Iris pigment epithelial cell (primary cell): ENCODE results near the gene RNF123.

Experiments
- DNase-seq: peaks from one replicate; pipeline ENCODE4 v3.0.0-alpha.2; 2011; ENCODE audit warnings: low read depth

RNF123 gene

DNA sequence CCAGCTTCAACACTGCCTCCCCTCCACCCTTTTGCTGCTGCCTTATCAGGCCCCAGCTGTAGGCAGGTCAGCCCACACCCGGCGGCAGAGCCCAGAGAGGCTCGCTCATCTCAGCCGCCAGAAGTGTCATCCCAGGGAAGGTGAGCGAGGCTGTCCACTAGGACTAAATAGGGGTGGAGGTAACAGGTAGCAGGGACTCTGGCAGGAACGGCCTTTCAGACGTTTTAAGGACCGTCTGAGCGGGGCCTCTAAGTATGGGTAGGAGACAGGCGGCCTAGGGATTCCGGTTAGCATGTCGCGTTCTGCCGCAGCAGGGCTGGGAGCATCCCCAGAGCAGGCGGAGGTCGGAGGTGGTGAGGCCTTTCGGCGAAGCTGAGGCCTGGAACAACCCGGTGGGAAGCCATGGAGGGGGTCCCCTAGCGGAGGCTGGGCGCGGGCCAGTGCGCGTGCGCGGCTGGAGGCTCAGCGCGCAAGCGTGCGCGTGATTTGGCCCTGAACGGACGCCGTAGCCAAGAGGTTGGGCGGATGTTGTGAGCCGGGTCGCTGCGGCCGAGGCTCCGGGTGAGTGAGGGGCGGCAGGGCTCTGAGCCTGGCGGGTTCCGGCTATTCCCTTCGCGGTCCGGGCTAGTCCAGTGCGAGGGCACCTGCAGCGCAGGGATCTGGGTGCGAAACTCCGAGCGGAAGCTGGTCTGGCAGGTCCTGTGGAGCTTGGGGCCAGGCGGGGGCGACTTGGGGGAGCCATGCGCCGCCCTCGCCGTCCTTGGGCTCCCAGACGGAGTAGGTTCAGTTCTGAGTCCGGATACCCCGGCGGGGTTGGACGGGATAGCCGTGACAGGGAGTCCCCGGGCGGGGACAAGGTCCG is at the start of gene RNF123, which contains the start of gene MST1:
RNF123 (plus strand) TSS at position 512 of the 862 bp plus-strand sequence. CDS start 1,609 bp downstream, outside the sequence.
MST1 (minus strand) TSS at position 429 of the 862 bp plus-strand sequence. CDS start 783 bp downstream, outside the sequence.
- peak; percentile 88 for DNase-seq

DNA sequence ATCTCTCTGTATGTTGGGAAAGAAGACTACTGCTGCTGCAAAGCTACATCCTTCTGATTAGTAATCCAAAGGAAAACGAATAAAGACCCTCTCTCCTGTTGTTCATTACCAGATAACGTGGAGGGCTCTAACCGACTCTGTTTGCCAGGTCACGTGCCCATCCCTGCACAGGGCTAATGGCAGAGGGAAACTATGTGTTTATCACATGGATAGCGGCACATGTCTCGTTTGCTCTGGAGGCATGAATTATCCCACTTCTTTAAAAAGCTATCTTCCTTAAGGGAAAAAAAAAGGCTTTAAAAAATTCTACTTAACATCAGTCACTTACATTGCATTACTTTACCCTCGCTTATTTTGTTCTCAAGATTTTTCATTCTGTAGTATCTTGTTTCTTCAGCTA is 48.1 kb upstream of the RNF123 start:
- DNase-seq = no peak

DNA sequence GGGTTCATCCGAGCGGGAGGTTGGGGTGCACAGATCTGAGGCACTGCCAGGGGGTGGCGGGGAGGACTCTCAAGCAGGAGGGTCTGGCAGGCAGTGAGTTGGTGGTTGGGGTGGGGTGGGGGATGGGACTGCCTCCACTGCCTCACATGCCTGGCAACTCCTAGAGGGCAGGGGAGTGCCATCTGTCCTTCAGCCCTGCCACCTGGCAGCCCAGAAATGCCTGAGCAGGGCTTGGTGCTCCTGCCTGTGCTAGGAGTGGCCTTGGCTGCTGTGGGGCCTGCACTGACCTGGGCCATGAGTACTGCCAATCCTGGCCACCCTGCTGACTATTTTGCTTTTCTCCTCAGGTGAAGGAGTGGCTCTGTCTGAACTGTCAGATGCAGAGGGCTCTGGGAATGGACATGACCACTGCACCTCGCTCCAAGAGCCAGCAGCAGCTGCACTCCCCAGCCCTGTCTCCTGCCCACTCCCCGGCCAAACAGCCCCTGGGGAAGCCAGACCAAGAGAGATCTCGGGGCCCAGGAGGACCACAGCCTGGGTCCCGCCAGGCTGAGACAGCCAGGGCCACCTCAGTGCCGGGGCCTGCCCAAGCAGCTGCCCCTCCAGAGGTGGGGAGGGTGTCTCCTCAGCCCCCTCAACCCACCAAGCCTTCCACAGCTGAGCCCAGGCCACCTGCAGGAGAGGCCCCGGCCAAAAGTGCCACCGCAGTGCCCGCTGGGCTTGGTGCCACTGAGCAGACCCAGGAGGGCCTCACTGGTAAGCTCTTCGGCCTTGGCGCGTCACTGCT is 47.2 kb upstream of the RNF123 start:
- no peak for DNase-seq

DNA sequence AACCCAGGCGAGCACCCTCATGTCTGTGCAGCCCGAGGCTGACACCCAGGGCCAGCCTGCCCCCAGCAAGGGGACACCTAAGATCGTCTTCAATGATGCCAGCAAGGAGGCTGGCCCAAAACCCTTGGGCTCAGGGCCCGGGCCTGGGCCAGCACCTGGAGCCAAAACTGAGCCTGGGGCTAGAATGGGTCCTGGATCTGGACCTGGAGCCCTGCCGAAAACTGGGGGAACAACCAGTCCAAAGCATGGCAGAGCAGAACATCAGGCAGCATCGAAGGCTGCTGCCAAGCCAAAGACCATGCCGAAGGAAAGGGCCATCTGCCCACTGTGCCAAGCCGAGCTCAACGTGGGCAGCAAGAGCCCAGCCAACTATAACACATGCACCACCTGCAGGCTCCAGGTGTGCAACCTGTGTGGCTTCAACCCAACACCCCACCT is 46.6 kb upstream of the RNF123 start:
- no peak for DNase-seq

DNA sequence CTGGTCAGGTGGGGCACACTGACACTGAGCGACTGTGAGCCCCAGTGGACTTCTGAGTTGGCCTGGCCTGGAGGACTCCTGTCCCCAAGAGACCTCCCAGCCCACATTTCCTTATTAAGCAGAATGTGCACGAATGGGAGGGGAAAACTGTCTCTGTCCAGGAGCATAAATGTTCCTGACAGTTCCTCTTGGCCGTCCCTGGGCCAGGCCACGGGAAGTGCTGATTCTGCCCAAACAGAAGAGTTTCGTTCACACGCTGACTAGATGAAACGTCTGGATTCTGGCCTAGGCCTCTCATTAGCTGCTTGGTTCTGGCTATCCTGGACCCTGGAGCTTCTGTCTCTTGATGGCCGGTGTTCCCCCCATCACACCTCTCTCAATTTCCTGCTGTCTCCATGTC is 44.7 kb upstream of the RNF123 start:
- DNase-seq = no peak

DNA sequence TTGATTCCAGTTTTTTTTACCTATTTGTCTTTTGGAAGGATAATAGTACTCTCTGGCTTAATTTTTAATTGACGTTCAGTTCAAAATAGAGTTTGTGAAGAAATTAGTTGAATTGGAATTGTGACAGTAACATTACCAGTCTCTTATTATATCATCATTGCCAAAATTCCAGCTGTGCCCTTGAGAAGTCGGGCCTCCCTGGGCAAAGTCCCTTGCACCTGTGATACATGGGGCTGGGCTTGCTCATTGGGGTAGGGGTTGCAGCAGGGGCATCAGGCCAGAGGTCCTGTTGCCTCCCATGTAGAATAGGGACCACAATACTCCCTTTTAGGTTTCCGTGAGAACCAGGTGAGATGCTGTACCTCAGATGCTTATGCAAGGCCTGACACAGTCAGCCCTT is 43.1 kb upstream of the RNF123 start:
- no peak for DNase-seq

DNA sequence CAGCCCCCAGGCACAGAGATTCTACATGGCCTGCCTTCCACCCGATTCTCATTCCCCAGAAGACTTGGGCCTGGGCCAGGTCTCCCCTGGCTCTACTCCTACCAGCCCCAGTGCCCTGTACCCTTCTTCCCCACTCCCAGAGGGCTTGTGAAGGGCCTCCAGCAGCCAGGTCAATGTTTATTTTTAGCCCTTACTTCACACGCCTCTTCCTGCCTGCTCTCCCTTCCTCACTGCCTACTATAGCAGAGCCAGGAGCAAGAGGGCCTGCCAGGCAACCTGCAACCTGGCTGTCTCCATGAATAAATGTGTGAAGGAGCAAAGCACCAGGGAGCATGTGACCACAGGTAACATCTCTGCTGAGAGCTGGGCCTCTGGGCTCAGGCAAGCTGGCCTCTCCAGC is 41.6 kb upstream of the RNF123 start:
- DNase-seq = no peak

DNA sequence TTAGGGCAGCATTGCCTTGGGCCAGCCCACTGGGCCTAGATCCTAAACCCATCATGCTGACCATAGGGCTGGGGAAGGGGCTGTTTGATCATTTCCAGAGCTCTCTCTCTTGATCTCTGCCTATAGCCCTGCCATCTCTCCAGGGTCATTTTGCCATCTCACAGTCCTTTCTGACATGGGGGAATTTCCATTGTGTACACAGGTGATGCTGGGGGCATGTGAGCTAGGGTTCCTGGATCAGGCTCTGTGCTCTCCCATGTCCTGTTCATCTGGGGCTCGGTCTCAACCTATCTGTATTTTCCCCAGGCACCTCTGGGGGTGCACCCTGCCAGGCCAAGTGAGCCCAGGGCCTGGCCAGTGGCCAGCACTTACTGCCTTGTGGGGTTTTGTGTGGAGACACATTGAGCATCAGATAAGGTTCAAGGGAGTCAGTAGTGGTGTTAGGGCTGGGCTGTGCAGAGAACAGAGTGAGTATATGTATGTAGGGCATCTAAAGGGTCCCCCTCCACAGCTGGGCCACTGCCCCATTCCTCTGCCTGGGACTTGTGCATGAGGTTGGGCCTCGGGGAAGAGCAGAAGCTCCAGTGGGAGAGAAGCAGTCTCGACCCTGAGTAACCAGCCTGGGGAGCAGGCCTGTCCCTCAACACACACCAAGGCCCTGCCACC is 40.9 kb upstream of the RNF123 start:
- DNase-seq = no peak

DNA sequence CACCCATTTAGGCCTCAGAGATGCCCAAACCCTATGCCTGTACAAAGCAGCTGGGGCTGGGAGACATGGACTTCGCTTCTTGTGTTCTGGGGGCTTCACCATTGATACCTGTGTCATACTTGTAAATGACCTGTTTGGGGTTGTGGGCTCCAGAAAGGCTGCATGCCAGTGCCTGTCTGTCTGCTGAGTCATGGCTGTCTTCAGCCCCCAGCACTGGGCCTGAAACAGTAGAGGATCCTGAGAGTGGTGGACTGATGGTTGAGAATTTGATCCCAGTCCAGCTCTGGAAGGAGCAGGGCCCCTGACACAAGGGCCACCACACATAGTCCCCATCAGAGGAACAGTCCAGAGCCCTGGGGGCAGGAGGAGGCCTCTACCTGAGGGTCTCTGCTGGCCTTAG is 39.8 kb upstream of the RNF123 start:
- peak; percentile 8 for DNase-seq

DNA sequence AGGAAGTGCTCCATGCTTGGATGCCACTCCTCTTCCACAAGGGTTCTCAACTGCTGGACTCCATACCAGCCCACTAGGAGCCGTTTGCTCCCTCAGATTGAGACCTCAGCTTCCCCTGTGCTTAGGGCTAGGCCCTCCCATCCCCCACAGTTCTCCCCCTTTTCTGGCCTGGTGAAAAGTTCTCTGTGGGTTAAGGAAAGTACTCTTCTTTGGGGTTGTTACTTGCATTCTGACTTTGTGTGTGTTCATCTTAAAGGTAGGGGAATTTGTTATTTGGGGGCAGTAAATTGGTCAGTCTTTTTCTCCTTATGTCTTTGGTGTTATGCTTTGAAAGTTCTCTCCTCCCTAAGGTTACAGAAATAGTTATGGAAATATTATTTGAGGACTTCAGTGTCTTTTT is 39.2 kb upstream of the RNF123 start:
- DNase-seq = no peak

DNA sequence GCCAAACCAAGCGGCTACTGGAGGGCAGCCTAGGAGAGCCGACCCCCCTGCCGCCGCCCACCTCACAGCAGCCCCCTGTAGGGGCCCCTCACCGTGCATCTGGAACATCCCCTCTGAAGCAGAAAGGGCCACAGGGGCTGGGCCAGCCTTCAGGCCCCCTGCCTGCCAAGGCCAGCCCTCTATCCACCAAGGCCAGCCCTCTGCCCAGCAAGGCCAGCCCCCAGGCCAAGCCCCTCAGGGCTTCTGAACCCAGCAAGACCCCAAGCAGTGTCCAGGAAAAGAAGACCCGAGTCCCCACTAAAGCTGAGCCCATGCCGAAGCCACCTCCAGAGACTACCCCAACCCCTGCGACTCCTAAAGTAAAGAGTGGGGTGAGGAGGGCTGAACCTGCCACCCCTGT is 38.7 kb upstream of the RNF123 start:
- DNase-seq = no peak

DNA sequence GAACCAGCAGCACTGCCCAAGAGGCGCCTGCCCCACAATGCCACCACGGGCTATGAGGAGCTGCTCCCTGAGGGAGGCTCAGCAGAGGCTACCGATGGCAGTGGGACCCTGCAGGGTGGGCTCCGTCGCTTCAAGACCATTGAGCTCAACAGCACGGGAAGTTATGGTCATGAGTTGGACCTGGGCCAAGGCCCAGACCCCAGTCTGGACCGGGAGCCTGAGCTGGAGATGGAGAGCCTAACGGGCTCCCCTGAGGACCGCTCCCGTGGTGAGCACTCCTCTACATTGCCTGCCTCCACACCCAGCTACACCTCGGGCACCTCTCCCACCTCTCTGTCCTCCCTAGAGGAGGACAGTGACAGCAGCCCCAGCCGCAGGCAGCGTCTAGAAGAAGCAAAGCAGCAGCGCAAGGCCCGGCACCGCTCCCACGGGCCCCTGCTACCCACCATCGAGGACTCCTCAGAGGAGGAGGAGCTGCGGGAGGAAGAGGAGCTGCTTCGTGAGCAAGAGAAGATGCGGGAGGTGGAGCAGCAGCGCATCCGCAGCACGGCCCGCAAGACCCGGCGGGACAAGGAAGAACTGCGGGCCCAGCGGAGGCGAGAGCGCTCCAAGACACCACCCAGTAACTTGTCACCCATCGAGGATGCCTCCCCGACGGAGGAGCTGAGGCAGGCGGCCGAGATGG is 37.0 kb upstream of the RNF123 start:
- DNase-seq = no peak

DNA sequence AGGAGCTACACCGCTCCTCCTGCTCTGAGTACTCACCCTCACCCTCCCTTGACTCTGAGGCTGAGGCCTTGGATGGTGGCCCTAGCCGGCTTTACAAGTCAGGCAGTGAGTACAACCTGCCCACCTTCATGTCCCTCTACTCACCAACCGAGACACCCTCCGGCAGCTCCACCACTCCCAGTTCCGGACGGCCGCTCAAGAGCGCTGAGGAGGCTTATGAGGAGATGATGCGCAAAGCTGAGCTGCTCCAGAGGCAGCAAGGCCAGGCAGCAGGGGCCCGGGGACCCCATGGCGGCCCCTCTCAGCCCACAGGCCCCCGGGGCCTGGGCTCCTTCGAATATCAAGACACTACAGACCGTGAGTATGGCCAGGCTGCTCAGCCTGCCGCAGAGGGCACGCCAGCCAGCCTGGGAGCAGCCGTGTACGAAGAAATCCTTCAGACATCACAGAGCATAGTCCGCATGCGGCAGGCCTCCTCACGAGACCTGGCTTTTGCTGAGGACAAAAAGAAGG is 36.4 kb upstream of the RNF123 start:
- DNase-seq = no peak

DNA sequence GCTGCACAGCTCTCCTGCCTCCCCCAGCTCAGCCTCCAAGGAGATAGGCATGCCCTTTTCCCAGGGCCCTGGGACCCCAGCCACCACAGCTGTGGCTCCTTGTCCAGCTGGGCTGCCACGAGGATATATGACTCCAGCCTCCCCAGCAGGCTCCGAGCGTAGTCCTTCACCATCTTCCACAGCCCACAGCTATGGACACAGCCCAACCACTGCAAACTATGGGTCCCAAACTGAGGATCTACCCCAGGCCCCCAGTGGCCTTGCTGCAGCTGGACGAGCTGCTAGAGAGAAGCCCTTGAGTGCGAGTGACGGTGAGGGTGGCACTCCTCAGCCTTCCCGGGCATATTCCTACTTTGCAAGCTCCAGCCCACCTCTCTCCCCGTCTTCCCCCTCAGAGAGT is 35.7 kb upstream of the RNF123 start:
- no peak for DNase-seq

DNA sequence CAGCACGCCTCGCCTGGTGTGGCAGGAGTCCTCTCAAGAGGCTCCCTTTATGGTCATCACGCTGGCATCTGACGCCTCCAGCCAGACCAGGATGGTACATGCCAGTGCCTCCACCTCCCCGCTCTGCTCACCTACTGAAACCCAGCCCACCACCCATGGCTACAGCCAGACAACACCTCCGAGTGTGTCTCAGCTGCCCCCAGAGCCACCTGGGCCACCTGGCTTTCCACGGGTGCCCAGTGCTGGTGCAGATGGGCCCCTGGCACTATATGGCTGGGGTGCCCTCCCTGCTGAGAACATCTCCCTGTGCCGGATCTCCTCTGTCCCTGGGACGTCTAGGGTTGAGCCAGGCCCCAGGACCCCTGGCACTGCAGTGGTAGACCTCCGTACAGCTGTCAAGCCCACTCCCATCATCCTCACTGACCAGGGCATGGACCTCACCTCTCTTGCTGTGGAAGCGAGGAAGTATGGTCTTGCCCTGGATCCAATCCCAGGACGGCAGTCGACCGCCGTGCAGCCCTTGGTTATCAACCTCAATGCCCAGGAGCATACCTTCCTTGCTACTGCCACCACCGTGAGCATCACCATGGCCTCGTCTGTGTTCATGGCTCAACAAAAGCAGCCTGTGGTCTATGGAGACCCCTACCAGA is 35.1 kb upstream of the RNF123 start:
- DNase-seq = no peak

DNA sequence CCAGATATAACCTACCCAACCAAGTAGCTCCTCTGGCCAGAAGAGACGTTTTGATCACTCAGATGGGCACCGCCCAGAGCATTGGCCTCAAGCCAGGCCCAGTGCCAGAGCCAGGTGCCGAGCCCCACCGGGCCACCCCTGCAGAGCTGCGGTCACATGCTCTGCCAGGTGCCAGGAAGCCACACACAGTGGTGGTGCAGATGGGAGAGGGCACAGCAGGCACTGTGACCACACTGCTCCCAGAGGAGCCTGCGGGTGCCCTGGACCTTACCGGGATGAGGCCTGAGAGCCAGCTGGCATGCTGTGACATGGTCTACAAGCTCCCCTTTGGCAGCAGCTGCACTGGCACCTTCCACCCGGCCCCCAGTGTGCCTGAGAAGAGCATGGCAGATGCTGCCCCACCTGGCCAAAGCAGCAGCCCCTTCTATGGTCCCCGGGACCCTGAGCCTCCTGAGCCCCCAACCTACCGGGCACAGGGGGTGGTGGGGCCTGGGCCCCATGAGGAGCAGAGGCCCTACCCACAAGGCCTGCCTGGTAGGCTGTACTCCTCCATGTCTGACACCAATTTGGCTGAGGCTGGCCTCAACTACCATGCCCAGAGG is 34.3 kb upstream of the RNF123 start:
- DNase-seq = no peak

DNA sequence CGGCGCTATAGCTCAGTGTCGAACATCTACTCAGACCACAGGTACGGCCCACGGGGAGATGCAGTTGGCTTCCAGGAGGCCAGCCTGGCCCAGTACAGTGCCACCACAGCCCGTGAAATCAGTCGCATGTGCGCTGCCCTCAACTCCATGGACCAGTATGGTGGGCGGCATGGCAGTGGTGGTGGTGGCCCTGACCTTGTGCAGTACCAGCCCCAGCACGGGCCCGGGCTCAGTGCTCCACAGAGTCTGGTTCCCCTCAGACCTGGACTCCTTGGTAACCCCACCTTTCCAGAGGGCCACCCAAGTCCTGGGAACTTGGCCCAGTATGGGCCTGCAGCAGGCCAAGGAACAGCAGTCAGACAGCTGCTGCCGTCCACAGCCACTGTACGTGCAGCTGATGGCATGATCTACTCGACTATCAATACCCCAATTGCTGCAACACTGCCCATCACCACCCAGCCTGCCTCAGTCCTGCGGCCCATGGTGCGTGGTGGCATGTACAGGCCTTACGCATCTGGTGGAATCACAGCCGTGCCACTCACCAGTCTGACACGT is 33.5 kb upstream of the RNF123 start:
- DNase-seq = no peak

DNA sequence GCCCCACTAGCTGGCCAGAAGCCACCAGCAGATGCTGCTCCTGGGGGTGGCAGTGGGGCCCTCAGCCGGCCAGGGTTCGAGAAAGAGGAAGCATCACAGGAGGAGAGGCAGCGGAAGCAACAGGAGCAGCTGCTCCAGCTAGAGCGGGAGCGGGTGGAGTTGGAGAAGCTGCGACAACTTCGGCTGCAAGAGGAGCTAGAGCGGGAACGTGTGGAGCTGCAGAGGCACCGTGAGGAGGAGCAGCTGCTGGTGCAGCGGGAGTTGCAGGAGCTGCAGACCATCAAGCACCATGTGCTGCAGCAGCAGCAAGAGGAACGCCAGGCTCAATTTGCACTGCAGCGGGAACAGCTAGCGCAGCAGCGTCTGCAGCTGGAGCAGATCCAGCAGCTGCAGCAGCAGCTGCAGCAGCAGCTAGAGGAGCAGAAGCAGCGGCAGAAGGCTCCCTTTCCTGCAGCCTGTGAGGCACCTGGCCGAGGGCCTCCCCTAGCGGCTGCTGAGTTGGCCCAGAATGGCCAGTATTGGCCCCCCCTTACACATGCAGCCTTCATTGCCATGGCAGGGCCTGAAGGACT is 32.7 kb upstream of the RNF123 start:
- no peak for DNase-seq

DNA sequence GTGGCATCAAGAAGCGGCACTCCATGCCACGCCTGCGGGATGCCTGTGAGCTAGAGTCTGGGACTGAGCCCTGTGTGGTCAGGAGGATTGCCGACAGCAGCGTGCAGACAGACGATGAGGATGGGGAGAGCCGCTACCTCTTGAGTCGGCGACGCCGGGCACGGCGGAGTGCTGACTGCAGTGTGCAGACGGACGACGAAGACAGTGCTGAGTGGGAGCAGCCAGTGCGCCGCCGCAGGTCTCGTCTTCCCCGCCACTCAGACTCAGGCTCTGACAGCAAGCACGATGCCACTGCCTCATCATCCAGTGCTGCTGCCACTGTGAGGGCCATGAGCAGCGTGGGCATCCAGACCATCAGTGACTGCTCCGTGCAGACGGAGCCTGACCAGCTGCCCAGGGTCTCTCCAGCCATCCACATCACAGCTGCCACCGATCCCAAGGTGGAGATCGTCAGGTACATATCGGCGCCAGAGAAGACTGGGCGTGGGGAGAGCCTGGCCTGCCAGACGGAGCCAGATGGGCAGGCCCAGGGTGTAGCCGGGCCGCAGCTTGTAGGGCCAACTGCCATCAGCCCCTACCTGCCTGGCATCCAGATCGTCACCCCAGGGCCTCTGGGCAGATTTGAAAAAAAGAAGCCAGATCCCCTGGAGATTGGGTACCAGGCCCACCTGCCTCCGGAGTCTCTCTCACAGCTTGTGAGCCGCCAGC is 32.0 kb upstream of the RNF123 start:
- DNase-seq = no peak
